WTC11 (cell line): Measurements from ENCODE around the gene TTI1. TPM values are rescaled to one million over a fixed set of nuclear protein-coding genes. Genes with fewer than 3 reads are reported as not detected.
A peak's percentile ranks its signal among the peaks of the same experiment; 100 is the strongest.

ENCODE experiments used
- ATAC-seq: fragments of 200-7000 bp; cut with Tn5 transposase; 2 replicates; pipeline ENCODE4 v1.10.0; 2021; ENCODE audit warnings: mild to moderate bottlenecking, moderate library complexity
- CTCF ChIA-PET: fragments of 300-600 bp; sonication (Branson Sonifier 250); formaldehyde crosslinking; loops from one replicate; lab custom pipeline; 2021; ENCODE audit warnings: antibody characterized with exemption; lab: Charles Lee
- POLR2A ChIA-PET: fragments of 350-600 bp; sonication (Branson Sonifier 250); formaldehyde crosslinking; loops from one replicate; lab custom pipeline; 2021; ENCODE audit warnings: antibody characterized with exemption; lab: Charles Lee
- DNase-seq: peaks from one replicate; pipeline ENCODE4 v3.0.0; 2021; ENCODE audit warnings: low spot score
- H3K27ac Mint-ChIP-seq: 2 replicates; pipeline ENCODE4 v1.8.0; 2021; ENCODE audit warnings: mixed read lengths
- H3K27me3 Mint-ChIP-seq: 2 replicates; pipeline ENCODE4 v1.8.0; 2021; ENCODE audit warnings: low read depth, mild to moderate bottlenecking, moderate library complexity, mixed read lengths
- H3K36me3 Mint-ChIP-seq: 2 replicates; pipeline ENCODE4 v1.8.0; 2021; ENCODE audit warnings: mixed read lengths
- H3K4me1 Mint-ChIP-seq: 2 replicates; pipeline ENCODE4 v1.8.0; 2022; ENCODE audit warnings: mixed read lengths
- H3K4me3 Mint-ChIP-seq: 2 replicates; pipeline ENCODE4 v1.8.0; 2021; ENCODE audit warnings: mild to moderate bottlenecking, moderate library complexity, mixed read lengths
- H3K9me3 Mint-ChIP-seq: 2 replicates; pipeline ENCODE4 v1.8.0; 2021; ENCODE audit warnings: mixed read lengths
- CBFB ChIP-seq: sonication (generic); formaldehyde crosslinking; IDR thresholded peaks from 2 replicates; pipeline ENCODE4 v1.8.1; 2022; ENCODE audit warnings: mild to moderate bottlenecking, low read depth, missing genetic modification reagents
- CREB1 ChIP-seq: sonication (generic); formaldehyde crosslinking; IDR thresholded peaks from 2 replicates; pipeline ENCODE4 v1.8.0; 2023; ENCODE audit warnings: mild to moderate bottlenecking, missing genetic modification reagents
- EMX1 ChIP-seq: fragments of 250-450 bp; sonication (Bioruptor Pico); IDR thresholded peaks from 2 replicates; pipeline ENCODE4 v1.8.0; 2021; ENCODE audit warnings: mild to moderate bottlenecking
- ESRRA ChIP-seq: sonication (generic); formaldehyde crosslinking; IDR thresholded peaks from 2 replicates; pipeline ENCODE4 v1.8.1; 2022; ENCODE audit warnings: mild to moderate bottlenecking, missing genetic modification reagents, borderline replicate concordance
- FOXK1 ChIP-seq: sonication (generic); formaldehyde crosslinking; IDR thresholded peaks from 2 replicates; pipeline ENCODE4 v1.8.0; 2022; ENCODE audit warnings: mild to moderate bottlenecking, moderate library complexity, missing genetic modification reagents
- GRHL2 ChIP-seq: fragments of 250-450 bp; sonication (Bioruptor Pico); IDR thresholded peaks from 2 replicates; pipeline ENCODE4 v1.8.0; 2022; ENCODE audit warnings: mild to moderate bottlenecking, moderate library complexity; ENCODE audit not compliant: insufficient replicate concordance, severe bottlenecking
- GTF2I ChIP-seq: fragments of 250-450 bp; sonication (Bioruptor Pico); conservative IDR thresholded peaks from 2 replicates; pipeline ENCODE4 v1.4.0; 2021; ENCODE audit warnings: mild to moderate bottlenecking
- IRF2 ChIP-seq: sonication (generic); formaldehyde crosslinking; IDR thresholded peaks from 2 replicates; pipeline ENCODE4 v1.8.0; 2022; ENCODE audit warnings: low read depth, missing genetic modification reagents, borderline replicate concordance
- MXD4 ChIP-seq: fragments of 250-450 bp; sonication (Bioruptor Pico); IDR thresholded peaks from 2 replicates; pipeline ENCODE4 v1.8.0; 2021; ENCODE audit warnings: mild to moderate bottlenecking, moderate library complexity, borderline replicate concordance
- NFATC4 ChIP-seq: fragments of 250-450 bp; sonication (Bioruptor Pico); IDR thresholded peaks from 2 replicates; pipeline ENCODE4 v1.9.0; 2021; ENCODE audit warnings: mild to moderate bottlenecking
- NFYB ChIP-seq: sonication (generic); formaldehyde crosslinking; conservative IDR thresholded peaks from 2 replicates; pipeline ENCODE4 v1.8.0; 2022; ENCODE audit warnings: low read depth, missing genetic modification reagents
- NR1H2 ChIP-seq: sonication (generic); formaldehyde crosslinking; IDR thresholded peaks from 2 replicates; pipeline ENCODE4 v1.9.0; 2021; ENCODE audit warnings: mild to moderate bottlenecking, moderate library complexity, missing genetic modification reagents
- SOX15 ChIP-seq: fragments of 250-450 bp; sonication (Bioruptor Pico); IDR thresholded peaks from 2 replicates; pipeline ENCODE4 v1.9.0; 2021; ENCODE audit warnings: mild to moderate bottlenecking
- SP1 ChIP-seq: sonication (generic); formaldehyde crosslinking; conservative IDR thresholded peaks from 2 replicates; pipeline ENCODE4 v1.8.1; 2022; ENCODE audit warnings: missing genetic modification reagents
- TEAD1 ChIP-seq: sonication (generic); formaldehyde crosslinking; IDR thresholded peaks from 2 replicates; pipeline ENCODE4 v1.8.0; 2022; ENCODE audit warnings: mild to moderate bottlenecking, missing genetic modification reagents
- ZBTB21 ChIP-seq: sonication (generic); formaldehyde crosslinking; IDR thresholded peaks from 2 replicates; pipeline ENCODE4 v1.8.1; 2023; ENCODE audit warnings: mild to moderate bottlenecking, missing genetic modification reagents, borderline replicate concordance
- ZNF263 ChIP-seq: sonication (generic); formaldehyde crosslinking; IDR thresholded peaks from 2 replicates; pipeline ENCODE4 v1.8.1; 2022; ENCODE audit warnings: low read depth, mild to moderate bottlenecking, moderate library complexity, missing genetic modification reagents
- total RNA-seq: library from RNA; stranded (reverse); gene quantifications from 3 replicates; pipeline ENCODE4 v1.2.3, GENCODE V29; 2021
- TF ChIP-seq, protein P1 (sequence below): sonication (generic); formaldehyde crosslinking; IDR thresholded peaks from 2 replicates; pipeline ENCODE4 v1.8.1; 2022; ENCODE audit warnings: low read depth, missing genetic modification reagents, borderline replicate concordance
- TF ChIP-seq, protein P2 (sequence below): sonication (generic); formaldehyde crosslinking; IDR thresholded peaks from 2 replicates; pipeline ENCODE4 v1.8.1; 2023; ENCODE audit warnings: mild to moderate bottlenecking, missing genetic modification reagents
- TF ChIP-seq, protein P3 (sequence below): sonication (generic); formaldehyde crosslinking; IDR thresholded peaks from 2 replicates; pipeline ENCODE4 v1.8.0; 2023; ENCODE audit warnings: missing genetic modification reagents
- TF ChIP-seq, protein P4 (sequence below): fragments of 250-450 bp; sonication (Bioruptor Pico); IDR thresholded peaks from 2 replicates; pipeline ENCODE4 v1.9.0; 2021; ENCODE audit warnings: mild to moderate bottlenecking, borderline replicate concordance
- TF ChIP-seq, protein P5 (sequence below): fragments of 250-450 bp; sonication (Bioruptor Pico); IDR thresholded peaks from 2 replicates; pipeline ENCODE4 v2.1.2; 2022; ENCODE audit warnings: mild to moderate bottlenecking, moderate library complexity

Gene TTI1
- total RNA-seq, 1 experiment from 2014 or later = 43.5 TPM

DNA sequence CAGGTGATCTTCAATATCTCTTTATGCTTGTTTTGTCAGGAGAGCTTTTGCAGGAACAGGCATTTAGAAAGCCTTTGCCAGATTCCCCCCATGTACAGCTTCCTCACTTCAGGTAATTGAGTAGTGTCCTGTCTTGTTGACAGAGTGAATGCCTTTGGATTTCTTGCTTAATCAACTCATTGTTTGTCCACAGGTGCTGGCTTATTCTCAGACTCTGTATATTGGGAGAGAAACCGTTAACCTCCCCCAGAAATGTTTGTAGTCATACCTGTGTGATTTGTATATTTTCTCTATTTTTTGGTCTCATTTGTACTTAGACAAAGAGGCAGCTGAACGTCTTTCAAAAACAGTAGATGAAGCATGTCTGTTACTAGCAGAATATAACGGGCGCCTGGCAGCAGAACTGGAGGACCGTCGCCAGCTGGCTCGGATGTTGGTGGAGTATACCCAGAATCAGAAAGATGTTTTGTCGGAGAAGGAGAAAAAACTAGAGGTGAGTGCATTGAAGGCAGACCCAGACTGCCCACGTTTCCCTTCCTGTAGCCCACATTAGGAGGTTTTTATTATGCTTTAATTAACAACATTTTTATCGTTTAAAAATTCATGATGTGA, 32.6 kb upstream of the TTI1 start:
- TF ChIP-seq ZNF263 (CRISPR knock-in tag) = no peak
- no peak for TF ChIP-seq CREB1 (CRISPR knock-in tag)
- Mint-ChIP-seq H3K4me3 (no peak overlapping the region), H3K27ac (no peak overlapping the region), H3K9me3 (no peaks in the 10 kb centered on the region), H3K36me3 (peaks cover 59% of the 10 kb centered on the region), H3K27me3 (no peaks in the 10 kb centered on the region), H3K4me1 (no peaks in the 10 kb centered on the region)
- DNase-seq (no peak), ATAC-seq (no peak)
- ChIA-PET POLR2A (no interaction called here), CTCF (interaction anchor here (2.1 kb wide), 1 partner anchor 8 kb away, joined by 7 read pairs; no protein-coding TSS in a partner anchor)

DNA sequence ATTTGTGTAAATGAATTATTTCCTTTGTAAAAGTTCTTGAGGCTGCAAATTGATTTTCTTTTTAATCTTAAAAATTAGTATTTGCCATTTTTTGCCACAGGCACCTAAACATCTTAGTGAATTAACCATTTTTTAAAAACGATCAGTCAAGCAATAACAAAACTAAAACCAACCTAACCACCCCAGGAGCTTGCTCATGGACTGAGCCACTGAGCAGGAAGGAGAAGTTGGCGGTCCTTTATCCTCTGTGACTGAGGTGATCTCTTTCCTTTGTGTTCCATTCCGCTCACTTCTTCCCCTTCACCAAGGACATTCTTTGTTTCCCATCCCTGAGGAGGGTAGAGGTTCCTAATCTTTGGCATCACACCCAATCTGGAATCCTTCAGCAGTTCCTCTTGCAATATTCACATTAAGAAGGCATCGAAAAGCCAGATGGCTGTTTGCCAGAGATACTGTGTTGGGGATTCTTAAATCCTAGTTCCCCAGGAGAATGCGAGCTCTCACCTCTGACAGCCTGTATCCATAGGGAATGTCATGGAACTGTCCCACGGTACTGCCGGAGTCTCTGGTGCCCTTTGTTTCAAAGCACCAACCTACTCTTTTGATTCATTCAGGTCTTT, 30.8 kb upstream of the TTI1 start:
- no peaks in the 10 kb centered on the region for H3K27me3 Mint-ChIP-seq
- peaks cover 62% of the 10 kb centered on the region for H3K36me3 Mint-ChIP-seq
- CTCF ChIA-PET = interaction anchor here (2.1 kb wide), 1 partner anchor 10 kb away, joined by 7 read pairs; no protein-coding TSS in a partner anchor
- no peak for TF ChIP-seq SP1 (CRISPR knock-in tag)
- no peak for TF ChIP-seq SOX15 (CRISPR knock-in tag)
- TF ChIP-seq, protein P1, sequence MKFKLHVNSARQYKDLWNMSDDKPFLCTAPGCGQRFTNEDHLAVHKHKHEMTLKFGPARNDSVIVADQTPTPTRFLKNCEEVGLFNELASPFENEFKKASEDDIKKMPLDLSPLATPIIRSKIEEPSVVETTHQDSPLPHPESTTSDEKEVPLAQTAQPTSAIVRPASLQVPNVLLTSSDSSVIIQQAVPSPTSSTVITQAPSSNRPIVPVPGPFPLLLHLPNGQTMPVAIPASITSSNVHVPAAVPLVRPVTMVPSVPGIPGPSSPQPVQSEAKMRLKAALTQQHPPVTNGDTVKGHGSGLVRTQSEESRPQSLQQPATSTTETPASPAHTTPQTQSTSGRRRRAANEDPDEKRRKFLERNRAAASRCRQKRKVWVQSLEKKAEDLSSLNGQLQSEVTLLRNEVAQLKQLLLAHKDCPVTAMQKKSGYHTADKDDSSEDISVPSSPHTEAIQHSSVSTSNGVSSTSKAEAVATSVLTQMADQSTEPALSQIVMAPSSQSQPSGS = no peak
- no peak for TF ChIP-seq ZNF263 (CRISPR knock-in tag)
- TF ChIP-seq, protein P2, sequence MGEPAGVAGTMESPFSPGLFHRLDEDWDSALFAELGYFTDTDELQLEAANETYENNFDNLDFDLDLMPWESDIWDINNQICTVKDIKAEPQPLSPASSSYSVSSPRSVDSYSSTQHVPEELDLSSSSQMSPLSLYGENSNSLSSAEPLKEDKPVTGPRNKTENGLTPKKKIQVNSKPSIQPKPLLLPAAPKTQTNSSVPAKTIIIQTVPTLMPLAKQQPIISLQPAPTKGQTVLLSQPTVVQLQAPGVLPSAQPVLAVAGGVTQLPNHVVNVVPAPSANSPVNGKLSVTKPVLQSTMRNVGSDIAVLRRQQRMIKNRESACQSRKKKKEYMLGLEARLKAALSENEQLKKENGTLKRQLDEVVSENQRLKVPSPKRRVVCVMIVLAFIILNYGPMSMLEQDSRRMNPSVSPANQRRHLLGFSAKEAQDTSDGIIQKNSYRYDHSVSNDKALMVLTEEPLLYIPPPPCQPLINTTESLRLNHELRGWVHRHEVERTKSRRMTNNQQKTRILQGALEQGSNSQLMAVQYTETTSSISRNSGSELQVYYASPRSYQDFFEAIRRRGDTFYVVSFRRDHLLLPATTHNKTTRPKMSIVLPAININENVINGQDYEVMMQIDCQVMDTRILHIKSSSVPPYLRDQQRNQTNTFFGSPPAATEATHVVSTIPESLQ (CRISPR knock-in tag) = no peak
- no peak for TF ChIP-seq ZBTB21 (CRISPR knock-in tag)
- no peaks in the 10 kb centered on the region for H3K4me1 Mint-ChIP-seq
- POLR2A ChIA-PET = no interaction called here
- H3K9me3 Mint-ChIP-seq = no peaks in the 10 kb centered on the region
- ATAC-seq = no peak
- H3K4me3 Mint-ChIP-seq = no peak overlapping the region
- H3K27ac Mint-ChIP-seq = 0 out of 2 replicates have a peak overlapping the region, but pooled peaks have one; percentile 47
- no peak for DNase-seq

DNA sequence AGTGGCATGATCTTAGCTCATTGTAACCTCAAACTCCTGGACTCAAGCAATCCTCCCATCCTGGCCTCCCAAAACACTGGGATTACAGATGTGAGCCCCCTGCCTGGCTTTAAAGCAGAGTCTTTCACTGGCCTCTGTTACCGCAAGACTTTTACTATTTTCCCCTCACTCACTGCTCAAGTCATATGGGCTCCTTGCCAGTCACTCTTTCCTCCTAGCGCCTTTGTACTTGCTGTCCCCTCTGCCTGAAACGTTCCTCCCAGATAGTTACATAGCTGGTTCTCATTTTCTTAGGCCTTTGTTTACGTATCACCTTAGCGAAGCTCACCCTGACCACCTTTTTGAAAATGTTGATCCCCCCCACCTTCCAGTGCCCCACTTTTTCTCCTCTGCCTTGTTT, 29.6 kb upstream of the TTI1 start:
- POLR2A ChIA-PET = no interaction called here
- no peaks in the 10 kb centered on the region for H3K4me1 Mint-ChIP-seq
- H3K4me3 Mint-ChIP-seq = no peak overlapping the region
- DNase-seq (no peak), ATAC-seq (no peak)
- H3K27me3 Mint-ChIP-seq = no peaks in the 10 kb centered on the region
- no peaks in the 10 kb centered on the region for H3K9me3 Mint-ChIP-seq
- TF ChIP-seq ZNF263 (CRISPR knock-in tag) (no peak), EMX1 (CRISPR knock-in tag) (no peak), NFATC4 (CRISPR knock-in tag) (no peak), CBFB (no peak), NFYB (CRISPR knock-in tag) (no peak), IRF2 (no peak), TEAD1 (no peak), MXD4 (CRISPR knock-in tag) (no peak), ESRRA (CRISPR knock-in tag) (no peak), FOXK1 (CRISPR knock-in tag) (no peak), GRHL2 (no peak), NR1H2 (CRISPR knock-in tag) (no peak), GTF2I (CRISPR knock-in tag) (no peak)
- TF ChIP-seq, protein P3, sequence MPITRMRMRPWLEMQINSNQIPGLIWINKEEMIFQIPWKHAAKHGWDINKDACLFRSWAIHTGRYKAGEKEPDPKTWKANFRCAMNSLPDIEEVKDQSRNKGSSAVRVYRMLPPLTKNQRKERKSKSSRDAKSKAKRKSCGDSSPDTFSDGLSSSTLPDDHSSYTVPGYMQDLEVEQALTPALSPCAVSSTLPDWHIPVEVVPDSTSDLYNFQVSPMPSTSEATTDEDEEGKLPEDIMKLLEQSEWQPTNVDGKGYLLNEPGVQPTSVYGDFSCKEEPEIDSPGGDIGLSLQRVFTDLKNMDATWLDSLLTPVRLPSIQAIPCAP (CRISPR knock-in tag) = no peak
- TF ChIP-seq, protein P4, sequence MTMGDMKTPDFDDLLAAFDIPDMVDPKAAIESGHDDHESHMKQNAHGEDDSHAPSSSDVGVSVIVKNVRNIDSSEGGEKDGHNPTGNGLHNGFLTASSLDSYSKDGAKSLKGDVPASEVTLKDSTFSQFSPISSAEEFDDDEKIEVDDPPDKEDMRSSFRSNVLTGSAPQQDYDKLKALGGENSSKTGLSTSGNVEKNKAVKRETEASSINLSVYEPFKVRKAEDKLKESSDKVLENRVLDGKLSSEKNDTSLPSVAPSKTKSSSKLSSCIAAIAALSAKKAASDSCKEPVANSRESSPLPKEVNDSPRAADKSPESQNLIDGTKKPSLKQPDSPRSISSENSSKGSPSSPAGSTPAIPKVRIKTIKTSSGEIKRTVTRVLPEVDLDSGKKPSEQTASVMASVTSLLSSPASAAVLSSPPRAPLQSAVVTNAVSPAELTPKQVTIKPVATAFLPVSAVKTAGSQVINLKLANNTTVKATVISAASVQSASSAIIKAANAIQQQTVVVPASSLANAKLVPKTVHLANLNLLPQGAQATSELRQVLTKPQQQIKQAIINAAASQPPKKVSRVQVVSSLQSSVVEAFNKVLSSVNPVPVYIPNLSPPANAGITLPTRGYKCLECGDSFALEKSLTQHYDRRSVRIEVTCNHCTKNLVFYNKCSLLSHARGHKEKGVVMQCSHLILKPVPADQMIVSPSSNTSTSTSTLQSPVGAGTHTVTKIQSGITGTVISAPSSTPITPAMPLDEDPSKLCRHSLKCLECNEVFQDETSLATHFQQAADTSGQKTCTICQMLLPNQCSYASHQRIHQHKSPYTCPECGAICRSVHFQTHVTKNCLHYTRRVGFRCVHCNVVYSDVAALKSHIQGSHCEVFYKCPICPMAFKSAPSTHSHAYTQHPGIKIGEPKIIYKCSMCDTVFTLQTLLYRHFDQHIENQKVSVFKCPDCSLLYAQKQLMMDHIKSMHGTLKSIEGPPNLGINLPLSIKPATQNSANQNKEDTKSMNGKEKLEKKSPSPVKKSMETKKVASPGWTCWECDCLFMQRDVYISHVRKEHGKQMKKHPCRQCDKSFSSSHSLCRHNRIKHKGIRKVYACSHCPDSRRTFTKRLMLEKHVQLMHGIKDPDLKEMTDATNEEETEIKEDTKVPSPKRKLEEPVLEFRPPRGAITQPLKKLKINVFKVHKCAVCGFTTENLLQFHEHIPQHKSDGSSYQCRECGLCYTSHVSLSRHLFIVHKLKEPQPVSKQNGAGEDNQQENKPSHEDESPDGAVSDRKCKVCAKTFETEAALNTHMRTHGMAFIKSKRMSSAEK = no peak
- TF ChIP-seq, protein P5, sequence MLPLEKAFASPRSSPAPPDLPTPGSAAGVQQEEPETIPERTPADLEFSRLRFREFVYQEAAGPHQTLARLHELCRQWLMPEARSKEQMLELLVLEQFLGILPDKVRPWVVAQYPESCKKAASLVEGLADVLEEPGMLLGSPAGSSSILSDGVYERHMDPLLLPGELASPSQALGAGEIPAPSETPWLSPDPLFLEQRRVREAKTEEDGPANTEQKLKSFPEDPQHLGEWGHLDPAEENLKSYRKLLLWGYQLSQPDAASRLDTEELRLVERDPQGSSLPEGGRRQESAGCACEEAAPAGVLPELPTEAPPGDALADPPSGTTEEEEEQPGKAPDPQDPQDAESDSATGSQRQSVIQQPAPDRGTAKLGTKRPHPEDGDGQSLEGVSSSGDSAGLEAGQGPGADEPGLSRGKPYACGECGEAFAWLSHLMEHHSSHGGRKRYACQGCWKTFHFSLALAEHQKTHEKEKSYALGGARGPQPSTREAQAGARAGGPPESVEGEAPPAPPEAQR (CRISPR knock-in tag) = no peak
- CTCF ChIA-PET = interaction anchor here (1.4 to 1.7 kb wide), 2 partner anchors 10 to 158 kb away, joined by 3 to 7 read pairs; no protein-coding TSS in a partner anchor
- H3K27ac Mint-ChIP-seq = no peak overlapping the region
- peaks cover 61% of the 10 kb centered on the region for H3K36me3 Mint-ChIP-seq
